ENCODE measurements around the gene HEY2. TPM values are rescaled to one million over a fixed set of nuclear protein-coding genes. Genes with fewer than 3 reads are reported as not detected.

Gene HEY2
- polyA plus RNA-seq, 1 donor (not counting 4 experiments of a cell fraction or from before 2014, with no cell fraction given): not detected

DNA sequence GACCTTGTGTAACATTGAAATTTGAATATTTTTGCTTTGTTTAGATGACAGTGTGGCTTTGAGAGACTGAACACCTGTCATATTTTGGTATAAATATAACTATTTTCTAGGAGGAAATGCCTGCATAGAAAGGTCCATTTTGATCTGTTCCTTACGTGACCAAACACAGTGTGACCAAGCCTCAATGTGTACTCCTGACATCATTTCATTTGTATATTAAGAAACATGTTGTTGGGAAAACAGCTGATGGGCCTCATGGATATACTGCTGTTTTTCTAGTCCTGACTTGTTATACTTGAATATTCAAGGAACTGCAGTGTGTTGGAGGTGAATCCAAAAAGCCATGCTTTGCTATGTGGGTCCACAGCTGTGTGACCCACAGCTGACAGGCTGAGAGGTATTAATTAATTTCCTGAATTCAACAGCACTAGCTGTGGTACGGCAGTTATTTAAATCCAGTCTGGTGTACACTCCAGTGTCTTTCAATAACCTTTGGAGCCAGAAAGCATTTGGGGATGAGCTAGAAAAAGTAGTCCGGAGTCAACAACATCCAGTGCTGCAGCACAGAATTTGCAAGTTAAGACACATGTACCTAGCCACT lies 60.2 kb downstream of the HEY2 start:
- no peak overlapping the region for H3K4me3 ChIP-seq (ENCODE audit: control insufficient read depth in 2 of 3, extremely low read depth in 1 of 3, insufficient read depth in 2 of 3, low read depth in 1 of 3, low read length in 3 of 3)
- no peak overlapping the region for H3K27ac ChIP-seq (ENCODE audit: control insufficient read depth, insufficient read depth, low read length)
- DNase-seq (ENCODE audit: low read depth, low spot score) (no peak), FAIRE-seq (no peak)
- H3K9ac ChIP-seq (ENCODE audit: control insufficient read depth, extremely low read depth, insufficient read depth, low read length): no peak overlapping the region
- H3K9me1 ChIP-seq (ENCODE audit: control insufficient read depth, extremely low read depth, insufficient read depth, low read length): no peaks in the 10 kb centered on the region
- no peaks in the 10 kb centered on the region for H3K36me3 ChIP-seq (ENCODE audit: control insufficient read depth in 2 of 2, extremely low read depth in 1 of 2, insufficient read depth in 2 of 2, low read length in 2 of 2)
- H2AFZ ChIP-seq (ENCODE audit: control insufficient read depth, low read length): no peak overlapping the region
- H4K20me1 ChIP-seq (ENCODE audit: control insufficient read depth, extremely low read depth, insufficient read depth, low read length): peaks cover 3% of the 10 kb centered on the region
- dilution Hi-C loops (cut with MboI; ENCODE audit: extremely low pct_ligation_motif_present, low sequenced_read_pairs): no loop called here
- no peaks in the 10 kb centered on the region for H3K9me3 ChIP-seq (ENCODE audit: control insufficient read depth, low read depth, low read length)
- no peak overlapping the region for H3K4me2 ChIP-seq (ENCODE audit: control insufficient read depth, extremely low read depth, insufficient read depth, low read depth, low read length)
- peaks cover 14% of the 10 kb centered on the region for H3K4me1 ChIP-seq (ENCODE audit: control insufficient read depth, extremely low read depth, insufficient read depth, low read length)
- H3K27me3 ChIP-seq (ENCODE audit: control insufficient read depth, extremely low read depth, insufficient read depth, low read length): no peaks in the 10 kb centered on the region
- H3K79me2 ChIP-seq (ENCODE audit: control insufficient read depth, insufficient read depth, low read length): no peaks in the 10 kb centered on the region
- TF ChIP-seq, protein P1, sequence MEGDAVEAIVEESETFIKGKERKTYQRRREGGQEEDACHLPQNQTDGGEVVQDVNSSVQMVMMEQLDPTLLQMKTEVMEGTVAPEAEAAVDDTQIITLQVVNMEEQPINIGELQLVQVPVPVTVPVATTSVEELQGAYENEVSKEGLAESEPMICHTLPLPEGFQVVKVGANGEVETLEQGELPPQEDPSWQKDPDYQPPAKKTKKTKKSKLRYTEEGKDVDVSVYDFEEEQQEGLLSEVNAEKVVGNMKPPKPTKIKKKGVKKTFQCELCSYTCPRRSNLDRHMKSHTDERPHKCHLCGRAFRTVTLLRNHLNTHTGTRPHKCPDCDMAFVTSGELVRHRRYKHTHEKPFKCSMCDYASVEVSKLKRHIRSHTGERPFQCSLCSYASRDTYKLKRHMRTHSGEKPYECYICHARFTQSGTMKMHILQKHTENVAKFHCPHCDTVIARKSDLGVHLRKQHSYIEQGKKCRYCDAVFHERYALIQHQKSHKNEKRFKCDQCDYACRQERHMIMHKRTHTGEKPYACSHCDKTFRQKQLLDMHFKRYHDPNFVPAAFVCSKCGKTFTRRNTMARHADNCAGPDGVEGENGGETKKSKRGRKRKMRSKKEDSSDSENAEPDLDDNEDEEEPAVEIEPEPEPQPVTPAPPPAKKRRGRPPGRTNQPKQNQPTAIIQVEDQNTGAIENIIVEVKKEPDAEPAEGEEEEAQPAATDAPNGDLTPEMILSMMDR (optimal IDR thresholded peaks at IDR 0.05 in 1 of 3, IDR thresholded peaks at IDR 0.05 in 1 of 3, conservative IDR thresholded peaks at IDR 0.05 in 1 of 3; ENCODE audit: extremely low read depth in 1 of 3, insufficient read depth in 2 of 3, low read length in 3 of 3): no peak
- no peak for TF ChIP-seq EZH2 (IDR thresholded peaks at IDR 0.05; ENCODE audit: low read length)

GRCh38 chr6:125810445-125810844 lies 61.0 kb downstream of the HEY2 start:
- FAIRE-seq: no peak
- no peak overlapping the region for H3K4me3 ChIP-seq (ENCODE audit: control insufficient read depth in 2 of 3, extremely low read depth in 1 of 3, insufficient read depth in 2 of 3, low read depth in 1 of 3, low read length in 3 of 3)
- H3K79me2 ChIP-seq (ENCODE audit: control insufficient read depth, insufficient read depth, low read length): no peaks in the 10 kb centered on the region
- H3K36me3 ChIP-seq (ENCODE audit: control insufficient read depth in 2 of 2, extremely low read depth in 1 of 2, insufficient read depth in 2 of 2, low read length in 2 of 2): no peaks in the 10 kb centered on the region
- H2AFZ ChIP-seq (ENCODE audit: control insufficient read depth, low read length): no peak overlapping the region
- H3K4me2 ChIP-seq (ENCODE audit: control insufficient read depth, extremely low read depth, insufficient read depth, low read depth, low read length): no peak overlapping the region
- DNase-seq (ENCODE audit: low read depth, low spot score): no peak
- dilution Hi-C loops (cut with MboI; ENCODE audit: extremely low pct_ligation_motif_present, low sequenced_read_pairs): no loop called here
- peaks cover 14% of the 10 kb centered on the region for H3K4me1 ChIP-seq (ENCODE audit: control insufficient read depth, extremely low read depth, insufficient read depth, low read length)
- H3K27me3 ChIP-seq (ENCODE audit: control insufficient read depth, extremely low read depth, insufficient read depth, low read length): no peaks in the 10 kb centered on the region
- H3K9me3 ChIP-seq (ENCODE audit: control insufficient read depth, low read depth, low read length): no peaks in the 10 kb centered on the region
- H4K20me1 ChIP-seq (ENCODE audit: control insufficient read depth, extremely low read depth, insufficient read depth, low read length): peaks cover 3% of the 10 kb centered on the region
- no peaks in the 10 kb centered on the region for H3K9me1 ChIP-seq (ENCODE audit: control insufficient read depth, extremely low read depth, insufficient read depth, low read length)
- no peak overlapping the region for H3K9ac ChIP-seq (ENCODE audit: control insufficient read depth, extremely low read depth, insufficient read depth, low read length)
- no peak overlapping the region for H3K27ac ChIP-seq (ENCODE audit: control insufficient read depth, insufficient read depth, low read length)
- no peak for TF ChIP-seq EZH2 (IDR thresholded peaks at IDR 0.05; ENCODE audit: low read length)
- TF ChIP-seq, protein P1 (optimal IDR thresholded peaks at IDR 0.05 in 1 of 3, IDR thresholded peaks at IDR 0.05 in 1 of 3, conservative IDR thresholded peaks at IDR 0.05 in 1 of 3; ENCODE audit: extremely low read depth in 1 of 3, insufficient read depth in 2 of 3, low read length in 3 of 3): no peak

Other genes with a start within 250 kb of the HEY2 start
- 6.8 to 23.5 TPM (median 20.5 TPM) in 3 replicates for gene NCOA7, start 41.3 kb downstream of the HEY2 start, polyA plus RNA-seq
- 1.5 to 3.9 TPM (median 2.9 TPM) in 3 replicates for gene HINT3, start 207.1 kb downstream of the HEY2 start, polyA plus RNA-seq
- 14.7 to 23.0 TPM (median 15.0 TPM) in 3 replicates for gene TRMT11, start 236.9 kb downstream of the HEY2 start, polyA plus RNA-seq